ENCODE measurements around the gene C1QTNF2.

The C1QTNF2 gene

GRCh38 chr5:160312134-160312959 is 58.1 kb downstream of the C1QTNF2 start, which contains the start of gene CCNJL:
CCNJL (minus strand) TSS chr5:160312564; CDS start chr5:160311923, 641 bp downstream.
- no peak within 1 kb of the TSS for H3K27ac ChIP-seq
- H3K9ac ChIP-seq (ENCODE audit: insufficient read length) = peak within 1 kb of the TSS; percentile 83
- no peak for DNase-seq (ENCODE audit: low read depth, low spot score)
- no peaks in the 10 kb centered on the region for H3K9me3 ChIP-seq (ENCODE audit: low read depth, low read length)
- H3K4me3 ChIP-seq = peak within 1 kb of the TSS; percentile 99
- H3K36me3 ChIP-seq (ENCODE audit: insufficient read depth, low read length) = peaks cover 5% of the 10 kb centered on the region; the same call in 1 of the 2 replicates
- TF ChIP-seq POLR2AphosphoS5 (IDR thresholded peaks at IDR 0.05; ENCODE audit: borderline replicate concordance, low read depth, low read length) (peak; percentile 75), FOXP2 (optimal IDR thresholded peaks at IDR 0.05; ENCODE audit: control extremely low read depth, extremely low read length, insufficient read depth) (no peak), EZH2 (IDR thresholded peaks at IDR 0.05) (no peak)

GRCh38 chr5:160311491-160312133 is 58.8 kb downstream of the C1QTNF2 start:
- no peak overlapping the region for H3K27ac ChIP-seq
- no peak for DNase-seq (ENCODE audit: low read depth, low spot score)
- peak overlapping the region; percentile 83 for H3K9ac ChIP-seq (ENCODE audit: insufficient read length)
- peak overlapping the region; percentile 99 for H3K4me3 ChIP-seq
- H3K9me3 ChIP-seq (ENCODE audit: low read depth, low read length) = no peaks in the 10 kb centered on the region
- peaks cover 5% of the 10 kb centered on the region; the same call in 1 of the 2 replicates for H3K36me3 ChIP-seq (ENCODE audit: insufficient read depth, low read length)
- TF ChIP-seq EZH2 (IDR thresholded peaks at IDR 0.05) (no peak), POLR2AphosphoS5 (IDR thresholded peaks at IDR 0.05; ENCODE audit: borderline replicate concordance, low read depth, low read length) (no peak), FOXP2 (optimal IDR thresholded peaks at IDR 0.05; ENCODE audit: control extremely low read depth, extremely low read length, insufficient read depth) (no peak)

DNA sequence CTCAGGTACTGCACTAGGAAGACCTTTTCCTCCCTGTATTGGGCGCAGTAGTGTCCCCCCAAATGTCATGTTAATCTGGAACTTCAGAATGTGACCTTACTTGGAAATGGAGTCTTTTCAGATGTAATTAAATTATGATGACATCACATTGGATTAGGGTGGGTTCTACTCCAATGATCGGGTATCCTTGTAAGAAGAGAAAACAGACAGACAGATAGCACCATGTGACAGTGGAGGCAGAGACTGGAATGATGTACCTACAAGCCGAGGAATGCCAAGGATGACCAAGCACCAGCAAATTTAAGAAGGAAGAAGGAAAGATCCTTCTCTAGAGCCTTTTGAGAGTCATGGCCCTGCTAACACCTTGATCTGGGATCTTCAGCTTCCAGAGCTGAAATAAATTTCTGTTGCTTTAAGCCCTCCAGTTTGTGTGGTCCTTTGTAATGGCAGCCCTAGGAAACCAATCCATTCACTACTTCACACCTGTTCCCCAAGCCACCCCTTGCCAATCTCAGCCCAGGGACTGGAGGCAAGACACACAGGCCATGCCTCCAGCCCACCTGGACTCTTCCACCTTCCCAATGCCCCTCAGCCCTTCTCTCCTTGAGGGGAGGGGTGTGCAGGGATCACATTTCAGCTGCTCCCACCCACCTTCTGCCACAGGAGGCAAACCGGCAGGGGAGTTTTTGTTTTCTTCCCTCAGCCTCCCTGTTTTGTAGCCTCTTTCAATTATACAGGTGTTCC is 59.7 kb downstream of the C1QTNF2 start:
- TF ChIP-seq POLR2AphosphoS5 (IDR thresholded peaks at IDR 0.05; ENCODE audit: borderline replicate concordance, low read depth, low read length) (no peak), EZH2 (IDR thresholded peaks at IDR 0.05) (no peak), FOXP2 (optimal IDR thresholded peaks at IDR 0.05; ENCODE audit: control extremely low read depth, extremely low read length, insufficient read depth) (no peak)
- no peak overlapping the region; the same call in 1 of the 2 replicates for H3K4me3 ChIP-seq
- H3K9me3 ChIP-seq (ENCODE audit: low read depth, low read length) = no peaks in the 10 kb centered on the region
- peaks cover 5% of the 10 kb centered on the region; the same call in 1 of the 2 replicates for H3K36me3 ChIP-seq (ENCODE audit: insufficient read depth, low read length)
- no peak overlapping the region for H3K9ac ChIP-seq (ENCODE audit: insufficient read length)
- DNase-seq (ENCODE audit: low read depth, low spot score) = no peak
- no peak overlapping the region for H3K27ac ChIP-seq

DNA sequence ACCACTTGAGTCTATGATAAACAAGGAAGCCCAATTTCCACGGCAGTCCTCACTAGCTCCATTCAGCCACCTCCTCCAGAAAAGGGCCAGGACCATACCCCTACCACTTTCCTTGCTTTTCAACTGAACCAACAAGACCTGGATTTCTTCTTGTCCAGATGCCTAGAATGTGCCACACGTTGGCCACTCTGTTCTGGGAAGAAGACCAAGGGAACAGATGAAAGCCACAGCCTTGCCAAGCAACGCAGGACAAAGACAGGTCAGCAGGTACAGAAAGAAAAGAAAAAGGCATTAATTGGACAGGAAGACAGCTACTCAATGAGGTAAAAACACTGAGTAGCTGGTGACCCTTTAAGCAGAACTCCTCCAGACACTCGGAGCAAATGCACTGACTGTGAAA is 60.3 kb downstream of the C1QTNF2 start:
- Histone ChIP-seq H3K9me3 (ENCODE audit: low read depth, low read length) (no peaks in the 10 kb centered on the region), H3K4me3 (no peak overlapping the region), H3K9ac (ENCODE audit: insufficient read length) (no peak overlapping the region), H3K27ac (no peak overlapping the region), H3K36me3 (ENCODE audit: insufficient read depth, low read length) (peaks cover 5% of the 10 kb centered on the region; the same call in 1 of the 2 replicates)
- TF ChIP-seq FOXP2 (optimal IDR thresholded peaks at IDR 0.05; ENCODE audit: control extremely low read depth, extremely low read length, insufficient read depth) (no peak), EZH2 (IDR thresholded peaks at IDR 0.05) (no peak), POLR2AphosphoS5 (IDR thresholded peaks at IDR 0.05; ENCODE audit: borderline replicate concordance, low read depth, low read length) (no peak)
- no peak for DNase-seq (ENCODE audit: low read depth, low spot score)

- H3K9ac ChIP-seq (ENCODE audit: insufficient read length) = no peak overlapping the region
- no peak overlapping the region for H3K27ac ChIP-seq
- TF ChIP-seq EZH2 (IDR thresholded peaks at IDR 0.05) (no peak), FOXP2 (optimal IDR thresholded peaks at IDR 0.05; ENCODE audit: control extremely low read depth, extremely low read length, insufficient read depth) (no peak), POLR2AphosphoS5 (IDR thresholded peaks at IDR 0.05; ENCODE audit: borderline replicate concordance, low read depth, low read length) (no peak)
- H3K9me3 ChIP-seq (ENCODE audit: low read depth, low read length) = no peaks in the 10 kb centered on the region
- no peak overlapping the region for H3K4me3 ChIP-seq
- peaks cover 5% of the 10 kb centered on the region; the same call in 1 of the 2 replicates for H3K36me3 ChIP-seq (ENCODE audit: insufficient read depth, low read length)
- DNase-seq (ENCODE audit: low read depth, low spot score) = no peak
Measured at GRCh38 chr5:160306696-160307095, 63.7 kb downstream of the C1QTNF2 start.

GRCh38 chr5:160305319-160305718 is 65.1 kb downstream of the C1QTNF2 start:
- H3K9ac ChIP-seq (ENCODE audit: insufficient read length) = no peak overlapping the region
- H3K36me3 ChIP-seq (ENCODE audit: insufficient read depth, low read length) = peaks cover 5% of the 10 kb centered on the region; the same call in 1 of the 2 replicates
- no peak overlapping the region for H3K27ac ChIP-seq
- DNase-seq (ENCODE audit: low read depth, low spot score) = no peak
- H3K9me3 ChIP-seq (ENCODE audit: low read depth, low read length) = no peaks in the 10 kb centered on the region
- TF ChIP-seq FOXP2 (optimal IDR thresholded peaks at IDR 0.05; ENCODE audit: control extremely low read depth, extremely low read length, insufficient read depth) (no peak), EZH2 (IDR thresholded peaks at IDR 0.05) (no peak), POLR2AphosphoS5 (IDR thresholded peaks at IDR 0.05; ENCODE audit: borderline replicate concordance, low read depth, low read length) (no peak)
- H3K4me3 ChIP-seq = no peak overlapping the region

DNA sequence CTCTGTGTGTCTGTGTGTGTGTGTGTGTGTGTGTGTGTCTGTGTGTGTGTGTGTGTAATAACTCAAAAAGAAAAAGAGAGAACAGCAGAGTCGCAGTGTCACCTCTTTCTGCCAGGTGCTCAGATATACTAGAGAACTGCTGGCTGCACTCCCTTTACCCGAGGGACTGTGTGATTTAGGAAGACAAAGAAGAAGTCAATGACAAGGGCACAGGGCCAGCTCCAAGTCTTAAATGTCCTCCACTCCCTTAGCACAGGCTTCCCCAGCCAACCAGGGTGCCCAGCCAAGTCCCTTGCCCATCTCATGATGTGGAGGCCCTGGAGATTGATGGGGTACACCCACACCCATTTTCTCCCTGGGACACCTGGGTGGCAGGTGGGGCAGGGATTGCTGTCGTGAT is 66.7 kb downstream of the C1QTNF2 start:
- no peaks in the 10 kb centered on the region for H3K36me3 ChIP-seq (ENCODE audit: insufficient read depth, low read length)
- no peak overlapping the region for H3K9ac ChIP-seq (ENCODE audit: insufficient read length)
- H3K9me3 ChIP-seq (ENCODE audit: low read depth, low read length) = no peaks in the 10 kb centered on the region
- H3K27ac ChIP-seq = no peak overlapping the region
- TF ChIP-seq FOXP2 (optimal IDR thresholded peaks at IDR 0.05; ENCODE audit: control extremely low read depth, extremely low read length, insufficient read depth) (no peak), EZH2 (IDR thresholded peaks at IDR 0.05) (no peak), POLR2AphosphoS5 (IDR thresholded peaks at IDR 0.05; ENCODE audit: borderline replicate concordance, low read depth, low read length) (no peak)
- H3K4me3 ChIP-seq = no peak overlapping the region
- no peak for DNase-seq (ENCODE audit: low read depth, low spot score)

DNA sequence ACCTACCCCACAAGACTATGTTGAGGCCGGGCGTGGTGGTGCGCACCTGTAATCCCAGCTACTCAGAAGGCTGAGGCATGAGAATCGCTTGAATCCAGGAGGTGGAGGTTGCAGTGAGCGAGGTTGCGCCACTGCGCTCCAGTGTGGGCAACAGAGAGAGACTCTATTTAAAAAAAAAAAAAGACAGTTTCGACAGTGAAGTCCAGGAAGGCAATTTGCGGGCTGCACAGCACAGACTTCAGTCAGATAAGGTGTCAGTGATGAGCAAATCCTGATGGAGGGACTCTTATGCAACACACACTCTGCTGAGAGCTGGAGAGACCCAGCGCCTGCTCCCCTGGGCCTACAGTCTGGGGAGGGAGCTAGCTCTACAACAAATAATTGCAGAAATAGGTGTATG is 72.2 kb downstream of the C1QTNF2 start:
- Histone ChIP-seq H3K9me3 (ENCODE audit: low read depth, low read length) (no peaks in the 10 kb centered on the region), H3K4me3 (no peak overlapping the region), H3K36me3 (ENCODE audit: insufficient read depth, low read length) (no peaks in the 10 kb centered on the region), H3K27ac (no peak overlapping the region), H3K9ac (ENCODE audit: insufficient read length) (no peak overlapping the region)
- no peak for DNase-seq (ENCODE audit: low read depth, low spot score)
- no peak for TF ChIP-seq EZH2 (IDR thresholded peaks at IDR 0.05)
- TF ChIP-seq POLR2AphosphoS5 (IDR thresholded peaks at IDR 0.05; ENCODE audit: borderline replicate concordance, low read depth, low read length) = no peak
- no peak for TF ChIP-seq FOXP2 (optimal IDR thresholded peaks at IDR 0.05; ENCODE audit: control extremely low read depth, extremely low read length, insufficient read depth)

All from SK-N-MC (cell line).